ENCODE measurements around the gene HESX1. TPM values are rescaled to one million over a fixed set of nuclear protein-coding genes. Genes with fewer than 3 reads are reported as not detected.

HESX1 gene
- total and polyA plus RNA-seq, 2 experiments from 2014 or later: 21.1 to 56.7 TPM

GRCh38 chr3:57160076-57160764 lies 39.6 kb downstream of the HESX1 start:
- H3K4me1 Mint-ChIP-seq: peaks cover 77% of the 10 kb centered on the region
- peak overlapping the region; percentile 92 for H3K27ac Mint-ChIP-seq
- peaks cover 20% of the 10 kb centered on the region for H3K27me3 Mint-ChIP-seq (ENCODE audit: insufficient read depth, low read depth, poor library complexity)

More at GRCh38 chr3:57160076-57160764, 39.6 kb downstream of the HESX1 start:
- peaks cover 80% of the 10 kb centered on the region for H3K4me1 ChIP-seq (ENCODE audit: insufficient read depth)
- H3K9me2 ChIP-seq (ENCODE audit: insufficient read depth): no peaks in the 10 kb centered on the region
- peak overlapping the region; percentile 95 for H3K27ac ChIP-seq (ENCODE audit: low read depth)
- peaks cover 14% of the 10 kb centered on the region; the same call in 1 of the 3 replicates for H3K36me3 Mint-ChIP-seq (ENCODE audit: low read depth)
- H3K36me3 ChIP-seq (ENCODE audit: insufficient read depth): no peaks in the 10 kb centered on the region
- peak overlapping the region; percentile 65 for H3K4me2 ChIP-seq
- DNase-seq (ENCODE audit: low spot score) (peak; percentile 74), ATAC-seq (peak; percentile 14)
- H3K9me3 Mint-ChIP-seq: peaks cover 4% of the 10 kb centered on the region; the same call in 2 of the 3 replicates
- peaks cover 9% of the 10 kb centered on the region; the same call in 1 of the 2 replicates for H3F3A ChIP-seq (replicated peaks; ENCODE audit: low read depth)
- peak overlapping the region; percentile 60 for H3K4me3 Mint-ChIP-seq
- no peak for TF ChIP-seq POLR2AphosphoS5 (IDR thresholded peaks at IDR 0.05; ENCODE audit: low read depth)
- TF ChIP-seq ETS1 (IDR thresholded peaks at IDR 0.05): no peak
- no peak for TF ChIP-seq EZH2phosphoT487 (IDR thresholded peaks at IDR 0.05; ENCODE audit: unreplicated experiment)
- no peak for TF ChIP-seq REST (IDR thresholded peaks at IDR 0.05; ENCODE audit: unreplicated experiment)
- peaks cover 71% of the 10 kb centered on the region for H3K79me2 ChIP-seq (replicated peaks; ENCODE audit: insufficient read depth)
- peaks cover 9% of the 10 kb centered on the region; the same call in 1 of the 2 replicates for H3K27me3 ChIP-seq (ENCODE audit: insufficient read depth)
- 0 out of 2 replicates have a peak, but pooled peaks cover 3% of the 10 kb centered on the region for H4K20me1 ChIP-seq (replicated peaks; ENCODE audit: insufficient read depth)
- H2AFZ ChIP-seq: no peak overlapping the region
- peak overlapping the region; percentile 40 for H3K4me3 ChIP-seq

Data from GM23338 (cell line).